ENCODE data around the gene AXDND1. TPM values are rescaled to one million over a fixed set of nuclear protein-coding genes. Genes with fewer than 3 reads are reported as not detected.

Gene AXDND1
- total and polyA plus RNA-seq, 2 of the 8 experiments (the other 6 are each of a cell fraction or from before 2014, with no cell fraction given), result 0.61 TPM; not detected in 1

DNA sequence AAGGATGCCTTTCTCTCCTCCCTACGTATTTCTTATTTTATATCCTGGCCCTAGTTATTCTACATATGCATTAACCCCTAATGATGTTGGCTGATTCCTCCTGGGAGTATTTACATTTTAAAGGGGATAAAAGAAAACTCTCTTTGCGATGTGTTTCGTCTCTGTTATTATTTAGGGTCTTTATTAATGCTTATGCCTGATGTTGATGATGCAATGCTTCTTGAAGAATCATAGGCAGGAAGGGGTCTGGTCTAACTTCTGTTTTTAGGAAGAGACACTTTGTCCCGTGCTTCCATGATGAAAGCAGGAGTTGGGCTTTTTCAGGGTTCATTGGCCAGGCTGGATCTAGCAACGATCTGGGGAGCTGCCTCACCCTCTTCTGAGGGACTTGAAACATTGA lies 210.7 kb downstream of the AXDND1 start:
- Histone ChIP-seq H3K79me1 (ENCODE audit: low read depth, low read length) (no peaks in the 10 kb centered on the region), H3K36me3 (ENCODE audit: control insufficient read depth in 2 of 4, insufficient read depth in 4 of 4, low read length in 3 of 4) (no peaks in the 10 kb centered on the region), H4K20me1 (replicated peaks in 1 of 2; ENCODE audit: control insufficient read depth in 1 of 2, insufficient read depth in 2 of 2, low read length in 2 of 2) (no peaks in the 10 kb centered on the region), H3K14ac (ENCODE audit: insufficient read length) (no peak overlapping the region), H3K79me2 (ENCODE audit: control insufficient read depth in 1 of 2, insufficient read depth in 2 of 2, low read length in 2 of 2) (no peaks in the 10 kb centered on the region), H3K27ac (ENCODE audit: low read depth, low read length) (no peak overlapping the region), H2BK15ac (ENCODE audit: low read length) (no peak overlapping the region), H4K91ac (replicated peaks; ENCODE audit: insufficient read length, low read length) (no peak overlapping the region), H2BK12ac (ENCODE audit: low read depth, low read length) (no peak overlapping the region), H2BK20ac (ENCODE audit: low read length) (no peak overlapping the region), H3K18ac (ENCODE audit: extremely low read depth, low read length) (no peak overlapping the region), H3K23ac (ENCODE audit: insufficient read length) (no peak overlapping the region), H2AFZ (ENCODE audit: low read length) (no peak overlapping the region), H3K4me2 (ENCODE audit: insufficient read depth in 1 of 2, low read depth in 2 of 2, low read length in 2 of 2) (peak overlapping the region; percentile 67 to 74), H3K23me2 (ENCODE audit: low read depth, low read length) (peaks cover 7% of the 10 kb centered on the region; the same call in 1 of the 2 replicates), H4K5ac (ENCODE audit: insufficient read length, low read depth, low read length) (no peak overlapping the region), H3K27me3 (replicated peaks in 1 of 4; ENCODE audit: control insufficient read depth in 3 of 4, extremely low read depth in 1 of 4, insufficient read depth in 3 of 4, low read length in 3 of 4) (peaks cover 19 to 35% (median 32%) of the 10 kb centered on the region in 4 experiments), H2AK5ac (ENCODE audit: low read depth, low read length) (no peak overlapping the region), H3K4me1 (replicated peaks in 1 of 4; ENCODE audit: control insufficient read depth in 3 of 4, insufficient read depth in 4 of 4, low read length in 3 of 4) (no peaks in the 10 kb centered on the region; a peak in 1 of 7 replicates), H3K4me3 (ENCODE audit: extremely low read depth in 1 of 4, insufficient read depth in 2 of 4, low read depth in 3 of 4, low read length in 4 of 4) (peak overlapping the region in 3 of 4 experiments; percentile 40 to 65 (median 48); a peak in 4 of 8 replicates), H3K9ac (replicated peaks in 1 of 4; ENCODE audit: extremely low read depth in 1 of 4, low read depth in 3 of 4, low read length in 3 of 4) (no peak overlapping the region), H2BK120ac (replicated peaks; ENCODE audit: low read depth, low read length) (no peak overlapping the region), H3K56ac (replicated peaks; ENCODE audit: insufficient read length, low read depth, low read length) (no peak overlapping the region), H3K9me3 (ENCODE audit: insufficient read depth in 2 of 2, low read depth in 1 of 2, low read length in 1 of 2) (no peaks in the 10 kb centered on the region; a peak in 1 of 4 replicates), H2BK5ac (ENCODE audit: low read depth, low read length) (no peak overlapping the region), H3K4ac (replicated peaks; ENCODE audit: insufficient read length, low read depth, low read length) (no peak overlapping the region), H4K8ac (ENCODE audit: extremely low read depth, insufficient read depth, low read length) (no peak overlapping the region)
- POLR2A ChIA-PET (ENCODE audit: partially characterized antibody), result interaction anchor here (1.4 kb wide), 1 partner anchor 8 kb away, joined by 4 read pairs; no protein-coding TSS in a partner anchor
- WGBS, 2 experiments (ENCODE audit: extremely low coverage in 1 of 2, insufficient coverage in 1 of 2, insufficient read length in 1 of 2, insufficient replicate concordance in 2 of 2, low coverage in 1 of 2, low lambda C conversion rate in 2 of 2, missing lambda C conversion rate in 1 of 2), result 39% methylated on average over 5 of the region's 5 CpGs; no CpG with 5 or more reads in 1 of the 2 experiments
- no peak for FAIRE-seq
- CTCF ChIA-PET (ENCODE audit: partially characterized antibody), result interaction anchor here (0.5 to 2.7 kb wide), 4 partner anchors 10 to 214 kb away, joined by 3 to 10 read pairs (median 4); partner anchors contain the start of gene TDRD5
- TF ChIP-seq EZH2 (IDR thresholded peaks at IDR 0.05; ENCODE audit: low read depth, low read length, severe bottlenecking) (no peak), CBX5 (IDR thresholded peaks at IDR 0.05; ENCODE audit: low read depth, low read length) (no peak), POLR2A (IDR thresholded peaks at IDR 0.05; ENCODE audit: control extremely low read depth in 1 of 2, low read depth in 2 of 2, low read length in 2 of 2) (no peak), EP300 (IDR thresholded peaks at IDR 0.05; ENCODE audit: borderline replicate concordance in 1 of 2, low read depth in 2 of 2, low read length in 2 of 2) (no peak)
- DNase-seq (ENCODE audit: low read depth in 1 of 2, low spot score in 2 of 2), result no peak
